Measurements from ENCODE around the gene SMAD3.

SMAD3 gene

GRCh38 chr15:67242708-67243111 is 177.3 kb downstream of the SMAD3 start:
- DNase-seq (ENCODE audit: extremely low read depth, low read depth): peak; percentile 27
- TF ChIP-seq CTCF (IDR thresholded peaks at IDR 0.05; ENCODE audit: low read depth, low read length): no peak

All from AG09319 (cell line).